ES-I3 (cell line): ENCODE data around the gene PLPPR4.
"Not testable (repeated sequence)": the region's sequence is repeated elsewhere in the genome, so short reads cannot be mapped to it uniquely, and the experiment has no call there.

Source experiments
- H3K36me3 ChIP-seq: 2 replicates; pipeline ENCODE4 v1.6.1; 2013; ENCODE audit warnings: mild to moderate bottlenecking, low read length, control low read depth, moderate library complexity; ENCODE audit not compliant: insufficient read depth
- H3K4me1 ChIP-seq: 2 replicates; pipeline ENCODE4 v1.6.1; 2013; ENCODE audit warnings: mild to moderate bottlenecking, control low read depth, low read length; ENCODE audit not compliant: insufficient read depth
- H3K9ac ChIP-seq: 2 replicates; pipeline ENCODE4 v1.6.1; 2013; ENCODE audit warnings: low read depth, mild to moderate bottlenecking, low read length, moderate library complexity
- H3K9me3 ChIP-seq: 2 replicates; pipeline ENCODE4 v1.6.1; 2013; ENCODE audit warnings: mild to moderate bottlenecking, low read length, moderate library complexity; ENCODE audit not compliant: control insufficient read depth, insufficient read depth

Gene PLPPR4

DNA sequence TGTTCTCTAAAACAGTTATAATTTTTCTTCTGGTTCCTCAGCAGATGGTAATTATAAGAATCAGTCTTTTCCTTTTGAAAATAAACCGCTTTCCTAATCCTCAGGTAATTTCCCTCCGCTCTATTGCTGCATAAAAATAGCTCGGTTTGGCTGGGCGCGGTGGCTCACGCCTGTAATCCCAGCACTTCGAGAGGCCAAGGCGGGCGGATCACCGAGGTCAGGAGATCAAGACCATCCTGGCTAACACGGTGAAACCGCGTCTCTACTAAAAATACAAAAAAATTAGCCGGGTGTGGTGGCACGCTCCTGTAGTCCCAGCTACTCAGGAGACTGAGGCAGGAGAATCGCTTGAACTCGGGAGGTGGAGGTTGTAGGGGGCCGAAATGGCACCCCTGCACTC, 19.2 kb downstream of the PLPPR4 start:
- H3K36me3 ChIP-seq, H3K4me1 ChIP-seq, H3K9ac ChIP-seq, H3K9me3 ChIP-seq: not testable (repeated sequence)

DNA sequence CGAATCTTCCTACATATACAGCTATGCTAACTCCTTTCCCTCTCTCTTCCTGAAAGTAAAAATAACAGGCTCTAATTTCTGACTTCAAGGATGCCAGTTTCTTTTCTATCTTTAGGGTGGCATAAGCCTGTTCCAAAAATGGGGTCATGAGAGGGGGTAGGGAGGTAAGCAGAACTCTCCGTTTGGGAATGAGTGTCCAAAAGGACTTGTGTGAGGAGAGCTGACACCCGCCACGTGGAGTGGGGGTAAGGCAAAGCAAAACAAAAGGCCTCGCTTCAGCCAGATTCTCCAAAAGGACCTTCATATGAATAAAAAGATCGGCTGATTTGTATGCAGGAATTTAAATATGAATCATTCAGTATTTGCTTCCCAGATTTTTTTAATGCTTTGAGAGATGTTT, 28.6 kb downstream of the PLPPR4 start:
- H3K4me1 ChIP-seq: no peaks in the 10 kb centered on the region
- no peak overlapping the region for H3K9ac ChIP-seq
- no peaks in the 10 kb centered on the region for H3K9me3 ChIP-seq
- H3K36me3 ChIP-seq: no peaks in the 10 kb centered on the region; the same call in 1 of the 2 replicates

DNA sequence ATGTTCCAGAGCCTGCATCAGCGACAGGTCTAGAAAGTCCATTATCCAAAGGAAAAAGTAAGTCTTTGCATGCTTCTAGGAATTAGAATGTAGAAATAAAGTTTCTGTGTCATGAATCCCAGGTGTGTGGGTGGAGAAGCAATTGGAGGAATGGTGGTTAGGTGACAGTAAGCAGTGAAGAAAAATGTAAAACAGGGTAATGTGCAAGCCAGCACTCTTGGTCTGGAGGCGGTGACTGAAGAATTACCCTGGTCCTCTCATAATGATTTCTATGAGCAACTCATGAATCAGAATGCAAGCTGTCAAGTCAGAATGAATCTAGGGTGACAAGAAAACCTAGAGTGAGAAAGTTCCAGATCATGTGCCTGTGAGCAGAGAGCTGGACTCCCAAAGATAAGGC, 33.6 kb downstream of the PLPPR4 start:
- H3K9ac ChIP-seq: no peak overlapping the region
- no peaks in the 10 kb centered on the region for H3K4me1 ChIP-seq
- H3K9me3 ChIP-seq: no peaks in the 10 kb centered on the region
- no peaks in the 10 kb centered on the region; the same call in 1 of the 2 replicates for H3K36me3 ChIP-seq

DNA sequence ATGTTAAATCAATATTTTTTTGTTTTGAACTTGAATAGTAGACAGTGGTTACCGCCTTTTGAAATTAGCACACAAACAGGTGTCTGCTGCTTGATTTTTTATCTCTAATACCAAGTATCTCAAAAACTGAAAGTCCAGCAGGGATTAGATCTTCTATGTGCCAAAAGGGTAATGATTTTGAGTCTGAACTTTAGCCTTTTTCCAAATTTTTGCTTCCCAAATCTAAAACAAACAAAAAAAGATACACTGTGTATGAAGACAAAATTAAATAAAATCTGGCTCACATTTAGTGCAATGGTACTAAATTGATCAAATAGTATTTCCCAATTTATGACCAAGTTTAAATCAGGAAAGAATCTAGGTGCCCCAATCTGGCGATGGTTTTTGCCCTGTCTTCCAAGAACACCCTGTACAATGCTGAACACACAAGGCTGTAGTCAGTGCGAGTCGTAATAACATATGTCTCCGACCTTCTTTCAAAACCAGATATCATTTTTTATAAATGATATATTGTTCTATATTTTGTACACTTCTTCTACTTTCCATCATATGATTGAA, 40.5 kb downstream of the PLPPR4 start:
- Histone ChIP-seq H3K9ac (no peak overlapping the region), H3K4me1 (no peaks in the 10 kb centered on the region), H3K9me3 (no peaks in the 10 kb centered on the region), H3K36me3 (no peaks in the 10 kb centered on the region)

DNA sequence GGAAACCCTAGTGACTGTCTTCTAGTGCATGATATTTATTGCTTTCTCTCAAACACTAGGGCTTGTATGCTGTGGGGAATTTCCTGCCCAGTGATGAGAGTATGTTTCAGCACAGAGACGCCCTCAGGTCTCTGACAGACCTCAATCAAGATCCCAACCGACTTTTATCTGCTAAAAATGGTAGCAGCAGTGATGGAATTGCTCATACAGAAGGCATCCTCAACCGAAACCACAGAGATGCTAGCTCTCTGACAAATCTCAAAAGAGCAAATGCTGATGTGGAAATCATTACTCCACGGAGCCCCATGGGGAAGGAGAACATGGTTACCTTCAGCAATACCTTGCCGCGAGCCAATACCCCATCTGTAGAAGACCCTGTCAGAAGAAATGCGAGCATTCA, 41.3 kb downstream of the PLPPR4 start:
- Histone ChIP-seq H3K4me1 (no peaks in the 10 kb centered on the region), H3K9ac (no peak overlapping the region), H3K9me3 (no peaks in the 10 kb centered on the region), H3K36me3 (no peaks in the 10 kb centered on the region)

DNA sequence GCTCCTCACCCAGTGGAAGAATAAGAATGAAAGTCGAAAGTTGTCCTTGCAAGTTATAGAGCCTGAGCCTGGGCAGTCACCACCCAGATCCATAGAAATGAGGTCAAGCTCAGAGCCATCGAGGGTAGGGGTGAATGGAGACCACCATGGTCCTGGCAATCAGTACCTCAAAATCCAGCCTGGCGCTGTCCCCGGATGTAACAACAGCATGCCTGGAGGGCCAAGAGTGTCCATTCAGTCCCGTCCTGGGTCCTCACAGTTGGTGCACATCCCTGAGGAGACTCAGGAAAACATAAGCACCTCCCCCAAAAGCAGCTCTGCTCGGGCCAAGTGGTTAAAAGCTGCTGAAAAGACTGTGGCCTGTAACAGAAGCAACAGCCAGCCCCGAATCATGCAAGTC, 41.8 kb downstream of the PLPPR4 start:
- H3K4me1 ChIP-seq: no peaks in the 10 kb centered on the region
- no peaks in the 10 kb centered on the region for H3K9me3 ChIP-seq
- H3K9ac ChIP-seq: no peak overlapping the region
- no peaks in the 10 kb centered on the region for H3K36me3 ChIP-seq

DNA sequence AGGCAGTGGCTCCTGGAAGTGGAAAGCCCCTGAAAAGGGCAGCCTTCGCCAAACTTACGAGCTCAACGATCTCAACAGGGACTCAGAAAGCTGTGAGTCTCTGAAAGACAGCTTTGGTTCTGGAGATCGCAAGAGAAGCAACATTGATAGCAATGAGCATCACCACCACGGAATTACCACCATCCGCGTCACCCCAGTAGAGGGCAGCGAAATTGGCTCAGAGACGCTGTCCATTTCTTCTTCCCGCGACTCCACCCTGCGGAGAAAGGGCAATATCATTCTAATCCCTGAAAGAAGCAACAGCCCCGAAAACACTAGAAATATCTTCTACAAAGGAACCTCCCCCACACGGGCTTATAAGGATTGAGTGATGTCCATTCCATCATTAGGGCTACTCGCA, 42.4 kb downstream of the PLPPR4 start:
- H3K9ac ChIP-seq: no peak overlapping the region
- no peaks in the 10 kb centered on the region for H3K4me1 ChIP-seq
- no peaks in the 10 kb centered on the region for H3K9me3 ChIP-seq
- no peaks in the 10 kb centered on the region for H3K36me3 ChIP-seq

DNA sequence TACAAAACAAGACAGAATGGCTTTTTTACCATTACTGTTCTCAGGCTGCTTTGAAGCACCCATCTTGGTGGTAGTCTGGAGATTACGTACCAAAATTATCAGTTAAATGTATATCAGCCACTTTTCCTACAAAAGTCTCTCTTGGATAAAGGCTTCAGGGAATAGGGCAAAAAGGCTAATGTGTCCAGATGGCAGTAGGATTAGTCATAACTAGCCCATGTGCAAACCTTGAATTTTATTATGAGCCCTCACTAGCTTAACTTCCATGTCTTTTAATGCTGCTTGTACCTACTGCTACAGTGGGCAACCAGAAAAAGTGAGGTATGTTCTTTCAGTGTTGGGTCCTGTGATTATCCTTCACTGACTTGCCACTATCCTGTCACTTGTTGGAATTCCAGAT, 51.0 kb downstream of the PLPPR4 start:
- H3K9me3 ChIP-seq: no peaks in the 10 kb centered on the region
- no peak overlapping the region for H3K9ac ChIP-seq
- no peaks in the 10 kb centered on the region for H3K4me1 ChIP-seq
- no peaks in the 10 kb centered on the region for H3K36me3 ChIP-seq

DNA sequence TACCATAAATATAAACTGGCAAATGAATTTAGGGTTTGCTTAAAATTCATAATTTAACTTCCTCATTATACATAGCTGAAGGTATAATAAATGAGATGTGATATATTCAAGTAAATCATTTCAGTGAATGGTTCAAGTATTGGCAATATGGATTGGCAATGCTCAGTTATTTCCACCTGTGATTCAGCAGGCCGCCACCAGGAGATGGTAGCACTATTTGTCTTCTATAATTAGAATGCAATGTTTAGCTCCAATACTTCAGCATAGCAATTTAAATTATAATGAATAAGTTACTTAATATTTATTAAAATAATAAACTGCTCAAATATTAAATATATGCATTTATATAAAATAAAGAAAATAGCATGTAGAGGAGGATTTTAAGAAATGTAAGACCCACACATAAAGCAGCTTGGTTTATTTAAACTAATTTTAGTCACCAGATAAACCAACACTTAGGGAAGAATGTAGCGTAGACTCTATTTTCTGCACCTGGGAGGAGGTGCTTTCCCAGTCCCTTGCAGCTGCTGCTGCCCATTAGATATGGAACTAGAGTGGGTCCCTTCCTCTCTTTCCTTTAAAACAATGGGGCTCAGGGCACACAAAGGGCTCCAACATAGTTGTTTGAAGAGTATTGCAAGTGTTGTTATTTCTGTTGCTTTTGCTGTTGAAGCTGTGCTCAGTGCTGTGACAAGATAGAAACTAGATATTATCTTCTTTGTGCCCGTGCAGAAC, 62.1 kb downstream of the PLPPR4 start:
- H3K36me3 ChIP-seq: no peaks in the 10 kb centered on the region
- H3K9me3 ChIP-seq: no peaks in the 10 kb centered on the region
- no peak overlapping the region for H3K9ac ChIP-seq
- H3K4me1 ChIP-seq: peaks cover 4% of the 10 kb centered on the region; the same call in 1 of the 2 replicates

DNA sequence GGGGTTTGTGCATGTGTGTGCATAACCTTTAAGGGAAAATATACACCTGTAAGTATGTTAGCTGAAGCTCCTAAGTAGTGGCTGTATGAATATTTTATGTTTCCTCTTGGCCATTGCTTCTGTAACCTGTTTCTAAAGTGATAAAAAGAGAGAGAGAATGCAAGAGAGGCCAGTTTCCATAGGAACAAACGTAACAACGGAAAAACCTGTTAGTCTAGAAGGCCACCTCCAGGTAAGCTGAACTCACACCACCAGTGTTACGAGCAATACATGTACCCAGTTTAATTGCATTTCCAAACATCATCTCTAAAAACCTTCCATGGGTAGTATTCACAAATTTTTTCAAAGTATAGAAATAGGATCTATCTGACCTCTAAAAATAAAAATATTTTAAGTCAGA, 63.1 kb downstream of the PLPPR4 start:
- Histone ChIP-seq H3K36me3 (no peaks in the 10 kb centered on the region), H3K9me3 (no peaks in the 10 kb centered on the region), H3K4me1 (peaks cover 4% of the 10 kb centered on the region; the same call in 1 of the 2 replicates), H3K9ac (no peak overlapping the region)

DNA sequence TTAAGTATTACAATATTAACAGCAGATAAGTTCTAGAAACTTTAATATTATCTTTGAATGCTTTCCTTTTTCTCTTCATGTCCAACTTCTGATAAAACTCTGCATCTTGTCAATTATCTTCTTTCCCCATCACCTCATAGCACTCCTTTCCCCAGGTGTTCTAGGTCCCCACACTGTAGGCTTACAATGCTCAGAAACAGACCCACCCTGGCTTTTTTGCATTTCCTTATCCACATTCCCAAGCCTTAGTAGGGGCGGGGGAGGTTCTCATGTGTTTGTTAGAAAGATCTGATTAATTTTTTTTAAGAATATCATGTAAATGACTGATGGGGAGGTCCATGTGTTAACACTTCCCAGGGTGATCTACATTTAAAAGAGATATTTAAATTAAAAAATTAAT, 63.9 kb downstream of the PLPPR4 start:
- no peaks in the 10 kb centered on the region for H3K9me3 ChIP-seq
- H3K36me3 ChIP-seq: no peaks in the 10 kb centered on the region
- H3K9ac ChIP-seq: no peak overlapping the region
- peaks cover 4% of the 10 kb centered on the region; the same call in 1 of the 2 replicates for H3K4me1 ChIP-seq

DNA sequence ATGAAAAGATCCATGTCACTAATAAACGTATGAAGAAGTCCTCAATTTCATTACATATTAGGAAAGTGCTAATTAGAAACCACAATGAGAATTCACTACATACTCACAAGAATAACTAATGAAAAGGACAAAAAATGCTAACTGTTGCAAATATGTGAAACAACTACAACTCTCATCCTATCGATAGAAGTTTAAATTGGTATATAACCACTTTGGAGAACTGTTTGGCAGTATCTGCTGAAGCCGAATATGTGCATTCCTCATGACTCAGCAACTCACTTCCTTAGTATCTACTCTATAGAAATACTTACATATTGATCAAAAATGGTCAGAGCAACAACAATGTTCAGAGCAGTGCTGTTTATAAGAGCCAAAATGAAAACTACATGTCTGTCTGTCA, 66.8 kb downstream of the PLPPR4 start:
- H3K9ac ChIP-seq: no peak overlapping the region
- peaks cover 4% of the 10 kb centered on the region; the same call in 1 of the 2 replicates for H3K4me1 ChIP-seq
- no peaks in the 10 kb centered on the region for H3K36me3 ChIP-seq
- H3K9me3 ChIP-seq: no peaks in the 10 kb centered on the region

DNA sequence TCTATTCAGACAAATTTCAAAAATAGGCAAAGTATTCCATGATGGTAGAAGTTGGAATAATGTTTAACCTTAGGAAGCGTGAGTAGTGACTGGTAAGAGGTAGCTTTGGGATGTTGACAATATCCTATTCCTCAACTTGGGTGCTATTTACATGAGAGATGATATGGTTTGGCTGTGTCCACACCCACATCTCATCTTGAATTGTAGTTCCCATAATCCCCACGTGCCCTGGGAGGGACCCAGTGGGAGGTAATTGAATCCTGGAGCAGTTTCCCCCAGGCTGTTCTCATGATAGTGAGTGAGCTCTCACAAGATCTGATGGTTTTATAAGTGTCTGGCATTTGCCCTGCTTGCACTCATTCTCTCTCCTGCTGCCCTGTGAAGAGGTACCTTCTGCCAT, 67.3 kb downstream of the PLPPR4 start:
- no peaks in the 10 kb centered on the region for H3K36me3 ChIP-seq
- H3K9me3 ChIP-seq: no peaks in the 10 kb centered on the region
- peaks cover 4% of the 10 kb centered on the region; the same call in 1 of the 2 replicates for H3K4me1 ChIP-seq
- H3K9ac ChIP-seq: no peak overlapping the region

DNA sequence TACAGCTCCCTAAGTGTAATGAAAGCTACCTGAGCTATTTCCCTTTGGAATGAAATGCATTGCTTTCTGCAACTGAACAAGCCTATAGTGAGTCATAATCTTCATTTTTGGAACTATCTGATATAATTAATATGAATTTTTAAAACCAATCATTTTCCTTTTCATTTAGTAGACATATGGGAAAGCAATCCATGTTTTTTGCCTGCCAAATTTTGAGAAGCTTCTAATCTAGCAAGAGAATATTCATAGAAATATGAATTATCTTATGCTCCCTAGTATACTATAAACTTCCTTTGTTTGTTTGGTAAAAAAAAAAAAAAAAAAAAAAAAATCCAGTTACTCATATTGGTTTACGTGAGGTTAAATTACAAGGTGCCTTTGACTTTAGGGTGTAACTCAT, 68.3 kb downstream of the PLPPR4 start:
- H3K4me1 ChIP-seq: peaks cover 4% of the 10 kb centered on the region; the same call in 1 of the 2 replicates
- H3K9me3 ChIP-seq: no peaks in the 10 kb centered on the region
- H3K9ac ChIP-seq: no peak overlapping the region
- H3K36me3 ChIP-seq: no peaks in the 10 kb centered on the region

DNA sequence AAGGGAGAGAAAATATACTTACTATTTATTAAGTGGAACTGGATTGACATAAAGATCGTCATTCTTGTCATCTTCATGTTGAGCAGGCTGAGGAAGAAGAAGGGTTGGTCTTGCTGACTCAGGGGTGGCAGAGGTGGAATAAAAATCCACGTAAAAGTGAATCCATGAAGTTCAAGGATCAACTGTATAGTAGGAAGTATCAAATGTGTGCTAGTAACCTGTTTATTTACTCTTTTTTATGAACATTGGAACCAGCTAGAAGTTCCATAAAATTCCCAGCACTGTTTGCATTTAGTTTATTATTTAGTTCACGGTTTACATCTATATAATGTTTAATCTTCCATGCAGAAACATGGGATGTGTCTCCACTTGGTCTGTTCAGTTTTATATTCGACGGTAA, 70.7 kb downstream of the PLPPR4 start:
- Histone ChIP-seq H3K4me1 (no peaks in the 10 kb centered on the region), H3K9me3 (no peaks in the 10 kb centered on the region), H3K9ac (no peak overlapping the region), H3K36me3 (no peaks in the 10 kb centered on the region)
